Loucy (cell line): ENCODE measurements around the gene JARID2.

ENCODE experiments used
- H2AFZ ChIP-seq: fragments of 200-600 bp; sonication (generic); 2 replicates; pipeline ENCODE4 v1.6.0; 2016; ENCODE audit warnings: antibody characterized with exemption, mild to moderate bottlenecking, low read length, moderate library complexity
- H3F3A ChIP-seq: fragments of 200-600 bp; 2 replicates; pipeline ENCODE4 v1.6.0; 2016; ENCODE audit warnings: antibody characterized with exemption, low read depth, mild to moderate bottlenecking
- H3K27me3 ChIP-seq: fragments of 200-600 bp; sonication (generic); 2 replicates; pipeline ENCODE4 v1.6.1; 2014; ENCODE audit warnings: low read length, mild to moderate bottlenecking; ENCODE audit not compliant: insufficient read depth, poor library complexity, severe bottlenecking
- H3K36me3 ChIP-seq: fragments of 200-600 bp; sonication (generic); 2 replicates; pipeline ENCODE4 v1.6.1; 2016; ENCODE audit warnings: low read length; ENCODE audit not compliant: insufficient read depth
- H3K4me1 ChIP-seq: fragments of 200-600 bp; sonication (generic); 2 replicates; pipeline ENCODE4 v1.5.1; 2014; ENCODE audit warnings: low read length, mild to moderate bottlenecking; ENCODE audit not compliant: insufficient read depth, poor library complexity, severe bottlenecking
- H3K4me2 ChIP-seq: fragments of 200-600 bp; sonication (generic); 2 replicates; pipeline ENCODE4 v1.6.0; 2014; ENCODE audit warnings: antibody characterized with exemption, low read length, low read depth, mild to moderate bottlenecking; ENCODE audit not compliant: poor library complexity, severe bottlenecking
- H3K4me3 ChIP-seq: fragments of 200-600 bp; sonication (generic); 2 replicates; pipeline ENCODE4 v1.5.1; 2014; ENCODE audit warnings: low read length, mild to moderate bottlenecking, mixed read lengths; ENCODE audit not compliant: poor library complexity, severe bottlenecking
- H3K79me2 ChIP-seq: fragments of 200-600 bp; sonication (generic); 2 replicates; pipeline ENCODE4 v1.6.1; 2014; ENCODE audit warnings: low read length; ENCODE audit not compliant: insufficient read depth
- H3K9ac ChIP-seq: fragments of 200-600 bp; sonication (generic); 2 replicates; pipeline ENCODE4 v1.6.0; 2014; ENCODE audit warnings: mild to moderate bottlenecking, low read depth, low read length, moderate library complexity; ENCODE audit not compliant: poor library complexity, severe bottlenecking
- H3K9me2 ChIP-seq: fragments of 200-600 bp; sonication (generic); replicated peaks from 2 replicates; pipeline ENCODE4 v1.6.1; 2016; ENCODE audit warnings: low read depth, low read length, mixed read lengths
- H3K9me3 ChIP-seq: fragments of 200-600 bp; sonication (generic); 2 replicates; pipeline ENCODE4 v1.6.1; 2014; ENCODE audit warnings: mild to moderate bottlenecking, antibody characterized with exemption, low read length, low read depth; ENCODE audit not compliant: insufficient read depth
- H4K20me1 ChIP-seq: fragments of 200-600 bp; sonication (generic); 2 replicates; pipeline ENCODE4 v1.6.0; 2014; ENCODE audit warnings: antibody characterized with exemption, low read length, mild to moderate bottlenecking; ENCODE audit not compliant: insufficient read depth, poor library complexity, severe bottlenecking
- EZH2phosphoT487 ChIP-seq: fragments of 200-600 bp; IDR thresholded peaks from 2 replicates; pipeline ENCODE4 v1.6.1; 2018; ENCODE audit warnings: antibody characterized with exemption, mild to moderate bottlenecking, moderate library complexity, borderline replicate concordance
- TF ChIP-seq, protein P1 (sequence below): fragments of 200-600 bp; sonication (generic); conservative IDR thresholded peaks from 2 replicates; pipeline ENCODE4 v1.5.1; 2014; ENCODE audit warnings: mild to moderate bottlenecking, antibody characterized with exemption, low read length

Gene JARID2

DNA sequence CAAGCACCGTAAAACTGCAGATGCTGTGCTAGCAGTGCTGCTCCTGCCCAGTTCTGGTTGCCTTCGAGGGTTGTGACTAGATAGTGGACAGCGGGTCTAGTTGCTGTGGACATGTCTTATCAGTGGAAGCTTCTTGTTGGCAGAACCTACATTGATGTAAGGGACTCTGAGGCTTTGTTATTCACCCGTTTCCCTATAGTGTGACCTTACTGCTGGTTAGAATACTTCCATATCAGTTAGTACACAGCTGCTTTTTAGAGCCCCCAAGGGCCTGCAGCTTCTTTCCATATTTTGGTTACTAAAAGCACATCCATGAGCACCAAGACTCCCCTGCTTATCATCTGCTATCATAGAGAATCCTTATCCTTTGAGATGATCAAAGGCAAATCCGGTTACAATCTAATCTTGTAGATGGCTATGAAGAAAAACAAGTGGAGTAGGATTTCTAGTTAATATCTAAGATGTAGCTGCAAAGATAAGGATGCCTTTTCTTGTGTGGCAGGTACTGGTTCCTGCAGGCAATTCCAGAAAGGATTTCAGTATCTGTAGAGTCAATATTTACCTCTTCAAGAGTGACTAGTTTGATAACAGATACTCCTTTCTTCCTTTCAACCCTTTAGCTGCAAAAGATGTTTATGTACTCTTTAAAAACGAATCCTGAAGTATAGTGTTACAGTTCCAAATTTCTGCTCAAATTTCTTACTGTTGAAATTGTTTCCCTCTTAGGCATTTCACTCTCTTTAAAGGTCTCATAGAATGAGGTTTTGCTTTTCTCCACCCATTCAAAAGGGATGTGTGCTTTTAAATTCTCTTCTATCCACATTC is 163.6 kb downstream of the JARID2 start:
- Histone ChIP-seq H3K4me1 (peaks cover 95% of the 10 kb centered on the region), H3F3A (peaks cover 12% of the 10 kb centered on the region; the same call in 1 of the 2 replicates), H3K9ac (peak overlapping the region; percentile 64), H3K4me2 (peak overlapping the region; percentile 73), H3K79me2 (peaks cover 96% of the 10 kb centered on the region), H4K20me1 (peaks cover 77% of the 10 kb centered on the region), H3K9me3 (no peaks in the 10 kb centered on the region), H3K4me3 (peak overlapping the region; percentile 53), H3K9me2 (no peaks in the 10 kb centered on the region), H3K36me3 (peaks cover 33% of the 10 kb centered on the region), H2AFZ (no peak overlapping the region), H3K27me3 (no peaks in the 10 kb centered on the region)
- TF ChIP-seq EZH2phosphoT487, result no peak
- TF ChIP-seq, protein P1, sequence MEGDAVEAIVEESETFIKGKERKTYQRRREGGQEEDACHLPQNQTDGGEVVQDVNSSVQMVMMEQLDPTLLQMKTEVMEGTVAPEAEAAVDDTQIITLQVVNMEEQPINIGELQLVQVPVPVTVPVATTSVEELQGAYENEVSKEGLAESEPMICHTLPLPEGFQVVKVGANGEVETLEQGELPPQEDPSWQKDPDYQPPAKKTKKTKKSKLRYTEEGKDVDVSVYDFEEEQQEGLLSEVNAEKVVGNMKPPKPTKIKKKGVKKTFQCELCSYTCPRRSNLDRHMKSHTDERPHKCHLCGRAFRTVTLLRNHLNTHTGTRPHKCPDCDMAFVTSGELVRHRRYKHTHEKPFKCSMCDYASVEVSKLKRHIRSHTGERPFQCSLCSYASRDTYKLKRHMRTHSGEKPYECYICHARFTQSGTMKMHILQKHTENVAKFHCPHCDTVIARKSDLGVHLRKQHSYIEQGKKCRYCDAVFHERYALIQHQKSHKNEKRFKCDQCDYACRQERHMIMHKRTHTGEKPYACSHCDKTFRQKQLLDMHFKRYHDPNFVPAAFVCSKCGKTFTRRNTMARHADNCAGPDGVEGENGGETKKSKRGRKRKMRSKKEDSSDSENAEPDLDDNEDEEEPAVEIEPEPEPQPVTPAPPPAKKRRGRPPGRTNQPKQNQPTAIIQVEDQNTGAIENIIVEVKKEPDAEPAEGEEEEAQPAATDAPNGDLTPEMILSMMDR, result no peak

DNA sequence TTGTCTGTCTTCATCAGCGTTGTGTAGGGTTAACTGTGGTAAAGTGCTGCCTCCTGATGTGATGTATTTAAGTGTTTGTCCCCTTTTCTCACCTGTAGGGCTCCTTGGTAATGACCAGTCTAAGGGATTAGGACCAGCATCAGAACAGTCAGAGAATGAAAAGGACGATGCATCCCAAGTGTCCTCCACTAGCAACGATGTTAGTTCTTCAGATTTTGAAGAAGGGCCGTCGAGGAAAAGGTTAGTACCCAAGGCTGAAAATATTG is 164.2 kb downstream of the JARID2 start:
- Histone ChIP-seq H3K9me3 (no peaks in the 10 kb centered on the region), H2AFZ (no peak overlapping the region), H4K20me1 (peaks cover 72% of the 10 kb centered on the region)

DNA sequence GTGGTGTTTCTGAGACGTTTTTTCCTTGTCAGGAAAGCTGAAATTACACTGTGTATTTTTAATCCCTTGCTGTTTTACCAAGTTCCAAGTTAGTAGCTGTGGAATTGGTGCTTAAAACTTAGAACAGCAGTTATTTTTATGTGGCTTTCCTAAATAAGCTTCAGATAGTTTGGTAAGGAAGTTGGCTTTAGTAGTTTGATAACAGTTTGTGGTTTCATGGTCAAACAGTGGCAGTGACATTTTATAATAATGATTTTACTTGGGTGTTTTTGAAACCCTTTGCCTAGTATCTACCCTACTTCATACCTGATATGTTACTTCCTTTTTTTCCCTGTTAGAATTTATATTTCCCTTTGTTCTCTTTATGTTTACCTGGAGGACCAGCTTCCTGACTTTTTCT is 164.9 kb downstream of the JARID2 start:
- TF ChIP-seq, protein P1, result no peak
- TF ChIP-seq EZH2phosphoT487, result no peak
- Histone ChIP-seq H3K4me2 (peak overlapping the region; percentile 73), H3K4me3 (peak overlapping the region; percentile 53), H3K9me3 (no peaks in the 10 kb centered on the region), H2AFZ (no peak overlapping the region), H3K9ac (peak overlapping the region; percentile 64), H3K36me3 (peaks cover 33% of the 10 kb centered on the region), H3K27me3 (no peaks in the 10 kb centered on the region), H3K4me1 (peaks cover 83% of the 10 kb centered on the region), H3K9me2 (no peaks in the 10 kb centered on the region), H4K20me1 (peaks cover 65% of the 10 kb centered on the region), H3K79me2 (peaks cover 93% of the 10 kb centered on the region), H3F3A (peaks cover 12% of the 10 kb centered on the region; the same call in 1 of the 2 replicates)

More for the DNA sequence above, 164.2 kb downstream of the JARID2 start:
- Histone ChIP-seq H3K27me3 (no peaks in the 10 kb centered on the region), H3K36me3 (peaks cover 33% of the 10 kb centered on the region), H3K9me2 (no peaks in the 10 kb centered on the region), H3K4me3 (peak overlapping the region; percentile 53), H3K79me2 (peaks cover 94% of the 10 kb centered on the region), H3K9ac (peak overlapping the region; percentile 64), H3K4me2 (peak overlapping the region; percentile 73), H3F3A (peaks cover 12% of the 10 kb centered on the region; the same call in 1 of the 2 replicates), H3K4me1 (peaks cover 90% of the 10 kb centered on the region)
- TF ChIP-seq, protein P1, result no peak
- TF ChIP-seq EZH2phosphoT487, result no peak
